GM18951 (cell line): ENCODE data around the gene SMTNL2.

Source experiments
- POLR2A ChIP-seq: IDR thresholded peaks from 4 replicates; pipeline ENCODE4 v1.6.1; 2011; ENCODE audit warnings: mild to moderate bottlenecking; ENCODE audit not compliant: insufficient read length, insufficient read depth; ENCODE audit errors: extremely low read depth
- in situ Hi-C: fragments of 300-500 bp; cut with MboI; formaldehyde crosslinking; loops from one replicate; pipeline ENCODE4 v1.12.0; 2022; ENCODE audit warnings: low sequenced_read_pairs, mixed read lengths, inconsistent platforms; ENCODE audit not compliant: unreplicated experiment

SMTNL2 gene

DNA sequence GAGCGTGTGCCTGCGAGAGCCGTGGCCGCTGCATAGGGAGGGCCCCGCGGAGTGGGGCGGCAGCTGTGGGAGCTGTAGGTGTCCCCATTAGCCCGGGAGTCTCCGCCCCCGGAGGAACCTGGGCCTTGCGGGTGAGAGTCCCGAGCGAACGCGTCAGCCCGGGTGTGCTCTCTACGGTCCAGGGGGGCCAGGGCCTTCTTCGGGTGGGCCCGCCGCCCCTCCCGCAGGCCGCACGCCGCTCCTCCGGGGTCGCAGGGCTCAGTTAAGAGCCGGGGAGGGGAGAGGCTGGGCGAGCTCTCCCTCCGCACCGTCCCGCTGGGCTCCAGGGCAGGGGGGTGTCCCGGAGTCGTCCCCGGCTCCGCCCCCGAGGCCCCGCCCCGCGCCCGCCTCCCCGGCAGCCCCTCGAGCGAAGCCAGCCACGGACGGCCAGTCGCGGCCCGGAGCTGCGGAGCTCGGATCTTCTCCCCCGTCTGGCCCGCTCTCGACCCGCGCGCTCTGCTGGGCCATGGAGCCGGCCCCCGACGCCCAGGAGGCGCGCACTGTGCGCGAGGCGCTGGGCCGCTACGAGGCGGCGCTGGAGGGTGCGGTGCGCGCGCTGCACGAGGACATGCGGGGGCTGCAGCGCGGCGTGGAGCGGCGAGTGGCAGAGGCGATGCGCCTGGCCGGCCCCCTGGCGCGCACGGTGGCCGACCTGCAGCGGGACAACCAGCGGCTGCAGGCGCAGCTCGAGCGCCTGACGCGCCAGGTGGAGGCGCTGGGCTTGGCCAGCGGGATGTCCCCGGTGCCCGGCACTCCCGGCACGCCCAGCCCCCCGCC is at the start of gene SMTNL2:
TSS of gene SMTNL2 (plus strand) at position 429 of the 816 bp plus-strand sequence. CDS start at position 506, 77 bp downstream.
- in situ Hi-C loops: no loop called here
- TF ChIP-seq POLR2A: no peak

DNA sequence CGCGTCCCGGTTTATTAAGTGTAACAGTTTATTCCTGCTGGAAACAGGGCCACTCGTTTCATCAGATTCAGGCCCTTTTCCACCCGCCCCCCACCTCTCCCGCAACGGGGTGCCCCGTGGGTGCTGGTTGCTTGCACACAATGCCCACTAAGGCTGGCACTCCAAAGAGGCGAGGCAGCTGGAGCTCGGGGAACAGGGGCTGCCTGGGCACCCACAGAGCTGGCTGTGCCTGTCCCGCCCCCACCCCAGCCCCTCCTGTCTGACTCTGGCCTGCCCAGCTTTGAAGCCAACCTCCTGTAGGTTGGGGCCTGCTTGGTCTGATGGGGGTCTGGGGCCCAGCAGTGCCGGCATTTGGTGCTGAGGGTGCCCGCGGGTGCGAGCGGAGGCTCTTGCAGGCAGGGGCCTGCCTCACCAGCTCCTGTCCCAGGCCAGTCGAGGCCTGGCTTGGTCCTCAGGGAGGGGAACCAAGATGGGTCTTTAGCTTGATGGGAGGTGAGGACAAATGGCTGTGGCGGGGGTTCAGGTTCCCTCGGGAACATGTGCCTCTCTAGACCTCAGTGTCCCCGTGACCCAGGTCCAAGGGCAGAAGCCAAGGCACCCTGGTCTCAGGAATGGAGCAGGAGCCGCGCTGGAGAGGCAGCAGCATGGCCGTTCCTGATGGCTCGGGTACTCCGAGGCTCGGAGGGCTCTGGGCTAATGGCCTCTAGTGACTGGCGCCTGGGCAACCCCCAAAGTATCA is 49.2 kb upstream of the SMTNL2 start:
- TF ChIP-seq POLR2A: no peak
- in situ Hi-C loops: no loop called here

DNA sequence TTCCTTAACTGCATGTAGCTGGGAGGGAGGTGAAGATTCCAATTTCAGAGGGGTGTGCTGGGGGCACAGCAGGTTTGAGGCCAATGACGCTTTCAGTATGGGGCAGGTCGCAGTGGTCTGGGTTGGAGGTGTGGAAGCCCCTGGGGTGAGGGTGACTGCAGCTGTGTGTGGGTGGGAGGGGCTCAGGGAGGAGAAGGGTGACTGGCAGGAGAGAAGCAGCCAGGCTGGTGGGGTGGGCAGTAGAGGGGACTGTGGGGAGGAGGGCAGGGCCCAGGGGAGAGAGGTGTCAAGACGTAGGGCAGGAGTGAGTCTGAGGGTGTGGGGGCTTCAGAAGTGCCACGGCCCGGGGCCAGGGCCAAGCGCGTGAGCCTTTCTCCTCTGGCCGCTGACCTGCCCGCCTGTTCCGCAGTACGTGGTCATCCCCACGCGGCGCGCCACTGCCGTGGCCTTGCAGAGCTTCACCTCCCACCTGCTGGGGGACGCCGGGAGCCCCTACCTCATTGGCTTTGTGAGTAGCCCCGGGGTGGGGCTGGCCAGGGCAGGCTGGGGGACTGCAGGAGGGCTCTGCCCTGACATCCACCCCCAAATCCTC is 48.6 kb upstream of the SMTNL2 start:
- in situ Hi-C loops: no loop called here
- no peak for TF ChIP-seq POLR2A

DNA sequence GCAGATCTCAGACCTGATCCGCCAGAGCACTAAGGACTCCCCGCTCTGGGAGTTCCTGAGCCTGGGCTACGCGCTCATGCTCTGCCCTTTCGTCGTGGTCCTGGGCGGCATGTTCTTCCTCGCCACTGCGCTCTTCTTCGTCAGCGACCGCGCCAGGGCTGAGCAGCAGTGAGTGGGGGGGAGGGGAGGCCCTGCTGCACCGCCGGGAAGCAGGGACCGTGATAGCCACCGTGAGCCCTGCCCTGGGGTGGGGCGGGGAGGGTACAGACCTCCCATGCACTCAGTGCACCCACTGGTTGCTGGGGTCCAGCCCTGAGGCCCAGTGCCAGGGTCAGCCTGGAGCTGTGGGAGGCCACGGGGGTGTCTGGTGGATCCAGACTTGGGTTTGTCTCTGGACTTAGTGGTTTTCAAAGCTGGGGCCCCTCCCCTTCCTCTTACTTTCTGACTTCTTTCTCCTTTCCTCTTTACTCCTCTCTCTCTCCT is 48.0 kb upstream of the SMTNL2 start:
- in situ Hi-C loops: no loop called here

DNA sequence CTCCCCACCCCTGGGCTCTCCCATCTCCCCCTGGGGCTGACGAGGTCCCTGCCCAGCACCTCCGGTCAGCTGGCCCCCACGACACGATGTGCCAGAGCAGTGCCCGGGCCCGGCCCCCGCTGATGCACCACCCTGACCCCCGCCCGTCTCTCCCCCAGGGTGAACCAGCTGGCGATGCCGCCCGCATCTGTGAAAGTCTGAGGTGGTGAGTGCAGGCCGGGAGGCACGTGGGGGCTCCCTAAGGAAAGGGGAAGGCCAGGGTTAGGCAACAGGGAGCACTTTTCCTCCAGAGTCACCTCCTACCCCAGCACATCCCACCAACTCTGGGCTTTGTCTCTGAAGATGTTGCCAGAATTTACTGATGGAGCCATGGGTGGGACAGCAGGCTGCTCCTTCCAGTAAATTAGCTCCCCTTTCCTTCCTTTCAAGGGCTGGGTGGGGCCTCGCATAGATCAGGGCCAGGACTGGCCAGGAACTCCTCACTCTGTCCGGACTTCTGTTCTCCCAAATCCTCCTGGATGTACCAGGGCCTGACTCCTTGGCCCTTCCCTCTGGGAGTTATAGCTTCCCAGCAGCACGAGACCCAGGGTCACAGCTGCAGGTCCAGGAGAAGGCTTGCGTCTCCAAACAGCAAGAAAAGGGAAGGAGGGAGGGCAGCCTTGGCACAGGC is 47.5 kb upstream of the SMTNL2 start:
- peak; percentile 12 for TF ChIP-seq POLR2A
- in situ Hi-C loops: no loop called here

More for the DNA sequence above, 48.0 kb upstream of the SMTNL2 start:
- TF ChIP-seq POLR2A: no peak

DNA sequence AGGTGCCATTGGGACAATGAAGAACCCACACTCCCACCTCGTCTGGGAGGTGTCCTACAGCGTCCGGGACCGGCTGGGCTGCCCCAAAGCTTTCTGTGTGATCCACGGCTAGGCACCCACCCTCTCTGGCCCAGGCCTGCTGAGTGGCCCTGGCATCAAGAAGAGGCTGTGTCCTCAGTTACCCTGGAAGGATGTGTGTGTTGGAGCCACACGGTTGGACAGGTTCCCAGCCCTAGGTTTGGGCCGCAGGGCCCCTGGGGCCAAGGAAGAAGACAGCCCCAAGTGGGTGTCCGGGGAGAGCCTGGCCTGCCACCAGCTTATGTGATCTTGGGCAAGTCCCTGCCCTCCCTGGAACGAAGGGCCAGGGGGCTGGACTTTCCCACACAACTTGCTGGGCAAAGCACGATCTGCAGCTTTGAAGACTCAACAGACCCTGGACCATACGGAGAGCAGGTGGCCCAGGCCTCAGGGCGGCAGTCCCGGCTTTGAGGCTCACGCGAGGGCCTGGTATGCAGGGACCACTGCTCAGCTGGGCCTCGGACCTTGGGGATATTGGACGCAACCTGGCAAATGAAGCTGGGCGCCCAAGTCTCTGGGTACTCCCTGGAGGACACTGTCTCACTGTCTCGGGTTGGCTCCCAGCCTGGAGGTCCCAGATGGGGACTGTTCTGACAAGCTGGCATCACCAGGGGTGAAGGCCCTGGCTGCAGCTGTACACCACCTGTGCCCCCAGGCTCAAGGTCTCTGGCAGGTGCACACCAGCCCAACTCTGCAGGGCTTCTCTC is 46.7 kb upstream of the SMTNL2 start:
- TF ChIP-seq POLR2A: no peak
- in situ Hi-C loops: no loop called here

DNA sequence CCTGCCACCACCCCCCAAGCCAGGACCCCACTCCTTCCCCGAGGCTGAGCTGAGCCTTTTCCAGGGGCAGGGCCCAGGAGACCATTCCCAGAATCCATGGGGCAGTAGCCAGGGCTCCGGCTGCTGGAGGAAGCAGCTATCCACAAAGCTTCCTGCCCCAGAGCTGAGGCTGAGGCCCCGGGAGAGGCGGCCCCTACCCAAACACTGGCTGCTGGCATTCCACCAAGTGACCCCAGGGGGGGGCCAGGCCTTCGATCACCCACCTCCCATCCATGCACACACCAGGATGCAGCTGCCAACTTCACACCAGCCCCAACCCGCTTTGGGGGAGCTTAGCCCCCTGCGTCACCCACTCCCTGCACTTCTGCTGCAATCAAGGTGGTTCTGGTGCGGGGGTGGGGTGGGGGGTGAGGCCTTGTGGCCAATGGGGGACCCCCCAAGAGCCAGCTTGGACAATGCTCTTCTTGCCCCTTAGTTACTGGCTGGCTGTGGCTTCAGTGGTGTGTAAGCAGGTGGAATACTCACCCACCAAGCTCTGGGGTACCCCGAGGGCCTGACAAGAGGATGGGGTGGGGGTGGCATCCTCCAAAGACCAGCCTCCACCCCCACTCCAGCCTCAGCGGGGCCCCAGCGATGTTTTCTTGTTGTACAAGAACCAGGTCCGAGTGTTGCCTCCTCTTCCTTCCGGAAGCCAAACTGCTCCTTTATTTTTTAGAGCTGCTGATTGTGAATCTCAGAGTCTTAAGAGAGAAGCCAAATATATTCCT is 45.9 kb upstream of the SMTNL2 start:
- no peak for TF ChIP-seq POLR2A
- in situ Hi-C loops: no loop called here

DNA sequence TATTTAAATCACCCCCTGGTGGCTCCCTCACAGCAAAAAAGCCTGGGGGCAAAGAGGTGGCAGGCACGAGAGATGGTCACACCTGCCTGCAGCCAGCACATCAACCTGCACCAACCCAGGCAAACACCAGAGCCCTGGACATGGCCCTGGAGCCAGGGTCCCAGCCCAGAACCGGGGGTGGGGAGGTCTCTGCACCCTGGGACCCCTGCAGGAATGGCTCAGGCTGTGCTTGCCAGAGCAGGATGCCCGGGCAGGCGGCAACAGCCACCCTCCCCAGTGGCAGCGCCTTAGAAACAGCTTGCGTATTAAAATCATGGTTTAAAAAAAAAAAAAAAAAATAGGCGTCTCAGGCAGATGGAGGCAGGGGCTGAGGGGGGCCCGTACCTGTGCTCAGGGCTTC is 45.3 kb upstream of the SMTNL2 start:
- in situ Hi-C loops: no loop called here
- no peak for TF ChIP-seq POLR2A

DNA sequence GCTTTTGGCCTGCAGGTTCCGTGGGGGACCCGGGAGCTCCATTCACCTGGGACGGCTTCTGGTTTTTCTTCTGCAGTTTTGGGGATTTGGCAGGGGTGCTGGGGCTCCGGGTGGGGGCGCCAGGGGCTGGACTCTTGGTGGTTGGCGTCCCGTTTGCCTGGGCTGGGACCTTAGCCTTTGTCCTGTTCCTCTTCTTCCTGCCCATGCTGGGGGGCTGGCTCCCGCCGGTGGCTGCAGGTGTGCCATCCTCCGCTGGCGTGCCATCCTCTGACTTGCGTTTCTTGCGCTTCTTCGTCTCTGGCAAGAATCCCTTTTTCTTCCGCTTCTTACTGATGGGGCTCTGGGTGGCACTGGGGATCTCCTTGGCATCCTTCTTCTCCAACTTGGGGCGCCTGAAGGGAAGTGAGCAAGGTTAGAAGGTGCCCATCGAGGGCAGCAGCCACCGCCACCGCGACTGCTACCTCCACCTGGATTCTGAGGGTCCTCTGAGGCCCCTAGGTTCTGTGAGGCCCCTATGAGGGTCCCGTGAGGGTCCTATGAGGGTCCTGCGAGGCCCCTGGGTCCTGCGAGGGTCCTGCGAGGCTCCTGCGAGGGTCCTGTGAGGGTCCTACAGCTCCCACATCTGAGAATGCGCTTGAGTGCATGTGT is 44.6 kb upstream of the SMTNL2 start:
- TF ChIP-seq POLR2A: no peak
- in situ Hi-C loops: no loop called here

DNA sequence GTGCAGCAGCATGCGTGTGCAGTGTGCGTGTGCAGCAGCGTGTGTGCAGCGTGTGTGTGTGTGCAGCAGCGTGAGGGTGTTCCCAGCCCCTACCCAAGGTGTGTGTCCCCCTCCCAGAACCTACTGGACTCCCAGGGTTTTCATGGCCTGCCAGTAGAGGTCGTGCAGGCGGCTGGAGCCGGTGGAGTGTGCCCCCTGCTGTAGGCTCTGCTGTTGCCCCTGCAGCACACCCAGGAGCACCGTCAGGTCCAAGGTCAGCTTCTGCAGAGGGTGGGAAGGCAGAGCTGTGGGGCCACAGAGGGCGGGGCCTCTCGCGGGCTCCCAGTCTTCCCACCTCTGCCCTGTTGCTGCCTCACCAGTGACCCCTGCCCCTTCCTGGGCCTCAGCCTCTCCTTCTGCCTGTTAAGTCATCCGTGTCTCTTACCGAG is 44.1 kb upstream of the SMTNL2 start:
- in situ Hi-C loops: no loop called here
- TF ChIP-seq POLR2A: no peak

DNA sequence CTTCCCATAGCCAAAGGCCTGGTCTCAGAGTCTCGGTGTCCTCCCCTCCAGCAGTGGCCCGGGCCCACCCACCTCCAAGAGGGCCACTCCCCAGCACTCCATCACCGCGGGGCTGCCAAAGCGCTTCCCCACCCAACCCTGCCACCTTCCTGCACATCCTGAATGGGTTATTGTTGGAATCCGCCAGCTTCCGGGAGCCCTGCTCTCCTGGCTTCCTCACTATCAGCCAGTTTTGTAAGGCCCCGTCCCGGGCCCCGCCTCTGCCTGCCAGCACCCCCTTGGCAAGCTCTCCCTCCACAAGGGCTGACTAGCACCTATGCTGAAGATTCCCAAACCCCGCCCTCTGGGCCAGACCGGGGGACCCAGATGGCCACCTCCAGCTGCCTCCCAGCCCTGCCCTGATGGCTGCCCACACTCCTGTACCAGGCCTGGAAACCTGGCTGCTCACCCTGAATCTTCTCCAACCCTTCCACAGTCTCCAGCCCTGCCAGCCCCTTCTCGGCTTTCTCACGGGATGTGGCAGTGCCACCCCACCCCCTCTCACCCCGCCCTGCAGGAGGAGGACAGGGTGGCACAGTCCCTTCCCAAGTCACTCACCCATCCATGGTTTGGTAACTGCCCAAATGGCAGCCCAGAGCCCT is 43.5 kb upstream of the SMTNL2 start:
- no peak for TF ChIP-seq POLR2A
- in situ Hi-C loops: no loop called here
